ENCODE data around the gene NXPH3.

DNA sequence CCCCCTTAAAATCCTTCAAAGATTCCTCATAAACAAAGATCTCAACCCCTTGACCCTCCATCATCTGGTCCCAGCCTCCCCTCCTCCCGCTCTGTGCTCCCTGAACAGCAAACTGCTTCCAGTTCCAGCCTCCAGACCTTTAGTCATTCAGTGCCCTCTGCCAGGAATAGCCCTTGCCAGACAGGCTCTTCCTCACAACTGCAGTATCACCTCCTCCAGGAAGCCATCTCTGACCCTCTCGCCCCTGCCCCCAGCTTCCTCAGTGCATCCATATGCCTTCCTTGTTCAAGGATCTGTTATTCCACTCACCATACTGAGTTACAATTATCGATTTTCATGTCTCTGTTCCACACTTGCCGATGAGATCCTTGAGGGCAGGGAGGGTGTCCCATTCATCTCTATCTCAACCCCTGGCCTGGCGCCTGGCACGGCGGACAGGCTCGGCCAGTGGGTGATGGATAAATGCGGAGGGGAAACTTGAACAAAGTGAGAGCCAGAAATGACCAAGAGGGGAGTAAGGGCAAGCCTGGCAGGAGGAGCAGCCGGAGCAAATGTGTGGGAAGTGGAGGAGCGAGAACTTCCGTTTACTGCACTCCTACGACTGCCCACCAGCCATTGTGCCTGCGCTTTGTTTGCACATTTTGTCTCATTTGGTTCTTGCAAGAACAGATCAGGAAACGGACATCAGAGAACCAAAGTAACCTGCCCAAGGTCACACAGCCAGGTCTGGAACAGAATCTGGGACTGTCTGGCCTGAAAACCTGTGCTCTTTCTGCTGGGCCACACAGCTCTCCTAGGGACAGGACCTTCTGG lies 2.0 kb upstream of the NXPH3 start:
- TF ChIP-seq, protein P1, sequence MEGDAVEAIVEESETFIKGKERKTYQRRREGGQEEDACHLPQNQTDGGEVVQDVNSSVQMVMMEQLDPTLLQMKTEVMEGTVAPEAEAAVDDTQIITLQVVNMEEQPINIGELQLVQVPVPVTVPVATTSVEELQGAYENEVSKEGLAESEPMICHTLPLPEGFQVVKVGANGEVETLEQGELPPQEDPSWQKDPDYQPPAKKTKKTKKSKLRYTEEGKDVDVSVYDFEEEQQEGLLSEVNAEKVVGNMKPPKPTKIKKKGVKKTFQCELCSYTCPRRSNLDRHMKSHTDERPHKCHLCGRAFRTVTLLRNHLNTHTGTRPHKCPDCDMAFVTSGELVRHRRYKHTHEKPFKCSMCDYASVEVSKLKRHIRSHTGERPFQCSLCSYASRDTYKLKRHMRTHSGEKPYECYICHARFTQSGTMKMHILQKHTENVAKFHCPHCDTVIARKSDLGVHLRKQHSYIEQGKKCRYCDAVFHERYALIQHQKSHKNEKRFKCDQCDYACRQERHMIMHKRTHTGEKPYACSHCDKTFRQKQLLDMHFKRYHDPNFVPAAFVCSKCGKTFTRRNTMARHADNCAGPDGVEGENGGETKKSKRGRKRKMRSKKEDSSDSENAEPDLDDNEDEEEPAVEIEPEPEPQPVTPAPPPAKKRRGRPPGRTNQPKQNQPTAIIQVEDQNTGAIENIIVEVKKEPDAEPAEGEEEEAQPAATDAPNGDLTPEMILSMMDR (IDR thresholded peaks at IDR 0.05; ENCODE audit: insufficient read depth, low read length): no peak
- TF ChIP-seq SPI1 (IDR thresholded peaks at IDR 0.05; ENCODE audit: borderline replicate concordance, low read depth) (no peak), POLR2AphosphoS5 (IDR thresholded peaks at IDR 0.05; ENCODE audit: low read depth) (no peak), GABPA (IDR thresholded peaks at IDR 0.05; ENCODE audit: low read depth) (no peak)
- TF ChIP-seq, protein P2, sequence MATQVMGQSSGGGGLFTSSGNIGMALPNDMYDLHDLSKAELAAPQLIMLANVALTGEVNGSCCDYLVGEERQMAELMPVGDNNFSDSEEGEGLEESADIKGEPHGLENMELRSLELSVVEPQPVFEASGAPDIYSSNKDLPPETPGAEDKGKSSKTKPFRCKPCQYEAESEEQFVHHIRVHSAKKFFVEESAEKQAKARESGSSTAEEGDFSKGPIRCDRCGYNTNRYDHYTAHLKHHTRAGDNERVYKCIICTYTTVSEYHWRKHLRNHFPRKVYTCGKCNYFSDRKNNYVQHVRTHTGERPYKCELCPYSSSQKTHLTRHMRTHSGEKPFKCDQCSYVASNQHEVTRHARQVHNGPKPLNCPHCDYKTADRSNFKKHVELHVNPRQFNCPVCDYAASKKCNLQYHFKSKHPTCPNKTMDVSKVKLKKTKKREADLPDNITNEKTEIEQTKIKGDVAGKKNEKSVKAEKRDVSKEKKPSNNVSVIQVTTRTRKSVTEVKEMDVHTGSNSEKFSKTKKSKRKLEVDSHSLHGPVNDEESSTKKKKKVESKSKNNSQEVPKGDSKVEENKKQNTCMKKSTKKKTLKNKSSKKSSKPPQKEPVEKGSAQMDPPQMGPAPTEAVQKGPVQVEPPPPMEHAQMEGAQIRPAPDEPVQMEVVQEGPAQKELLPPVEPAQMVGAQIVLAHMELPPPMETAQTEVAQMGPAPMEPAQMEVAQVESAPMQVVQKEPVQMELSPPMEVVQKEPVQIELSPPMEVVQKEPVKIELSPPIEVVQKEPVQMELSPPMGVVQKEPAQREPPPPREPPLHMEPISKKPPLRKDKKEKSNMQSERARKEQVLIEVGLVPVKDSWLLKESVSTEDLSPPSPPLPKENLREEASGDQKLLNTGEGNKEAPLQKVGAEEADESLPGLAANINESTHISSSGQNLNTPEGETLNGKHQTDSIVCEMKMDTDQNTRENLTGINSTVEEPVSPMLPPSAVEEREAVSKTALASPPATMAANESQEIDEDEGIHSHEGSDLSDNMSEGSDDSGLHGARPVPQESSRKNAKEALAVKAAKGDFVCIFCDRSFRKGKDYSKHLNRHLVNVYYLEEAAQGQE (IDR thresholded peaks at IDR 0.05; ENCODE audit: insufficient replicate concordance, low read depth): no peak

Measured in HL-60 (cell line).